ENCODE measurements around the gene RBM26. TPM values are rescaled to one million over a fixed set of nuclear protein-coding genes. Genes with fewer than 3 reads are reported as not detected.

The RBM26 gene
- total and polyA plus RNA-seq, 3 experiments from 2014 or later = 15.8 to 61.7 (median 59.4) TPM

DNA sequence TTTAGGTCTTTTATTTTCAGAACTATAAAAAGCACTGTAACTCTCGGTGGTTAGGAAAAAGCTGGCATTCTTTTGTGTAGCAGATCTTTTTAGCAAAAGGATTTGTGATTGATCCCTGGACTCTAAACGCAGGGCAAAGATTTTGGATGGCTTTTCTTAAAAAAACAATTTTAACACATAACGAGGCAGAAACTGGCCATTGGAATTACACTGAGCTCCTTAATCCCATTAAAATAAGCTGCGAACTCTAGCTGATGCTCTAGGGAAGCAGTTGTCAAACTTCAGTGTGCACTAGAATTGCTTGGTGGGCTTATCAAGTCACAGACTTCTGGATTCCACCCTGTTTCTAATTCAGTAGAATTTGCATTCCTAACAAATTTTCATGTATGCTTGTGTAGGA is 41.1 kb upstream of the RBM26 start:
- H3K4me3 Mint-ChIP-seq = no peak overlapping the region
- Histone ChIP-seq H3K4me1 (ENCODE audit: insufficient read depth, low read length) (peaks cover 32% of the 10 kb centered on the region), H3K36me3 (ENCODE audit: insufficient read depth, low read length) (no peaks in the 10 kb centered on the region), H3K27ac (ENCODE audit: low read depth, low read length) (no peak overlapping the region), H3K4me3 (ENCODE audit: low read length) (no peak overlapping the region), H3K27me3 (ENCODE audit: insufficient read depth, low read length, poor library complexity, severe bottlenecking) (no peaks in the 10 kb centered on the region), H3K9me3 (ENCODE audit: low read length) (no peaks in the 10 kb centered on the region)
- H3K27ac Mint-ChIP-seq = no peak overlapping the region
- H3K36me3 Mint-ChIP-seq = no peaks in the 10 kb centered on the region
- ChIA-PET CTCF (no interaction called here), POLR2A (no interaction called here)
- no peak for DNase-seq
- H3K4me1 Mint-ChIP-seq = peaks cover 35 to 58% (median 53%) of the 10 kb centered on the region in 3 donors
- H3K27me3 Mint-ChIP-seq = no peaks in the 10 kb centered on the region
- H3K9me3 Mint-ChIP-seq = no peaks in the 10 kb centered on the region

- H3K27ac ChIP-seq (ENCODE audit: low read depth, low read length) = no peak overlapping the region
- H3K27me3 Mint-ChIP-seq = no peaks in the 10 kb centered on the region
- H3K27ac Mint-ChIP-seq = no peak overlapping the region
- H3K4me1 Mint-ChIP-seq = peaks cover 26 to 47% (median 42%) of the 10 kb centered on the region in 3 donors
- POLR2A ChIA-PET = no interaction called here
- no peaks in the 10 kb centered on the region for H3K9me3 Mint-ChIP-seq
- no peak overlapping the region for H3K4me3 ChIP-seq (ENCODE audit: low read length)
- no peak for DNase-seq
- no peaks in the 10 kb centered on the region for H3K27me3 ChIP-seq (ENCODE audit: insufficient read depth, low read length, poor library complexity, severe bottlenecking)
- H3K9me3 ChIP-seq (ENCODE audit: low read length) = no peaks in the 10 kb centered on the region
- H3K4me3 Mint-ChIP-seq = no peak overlapping the region
- peaks cover 22% of the 10 kb centered on the region for H3K4me1 ChIP-seq (ENCODE audit: insufficient read depth, low read length)
- H3K36me3 ChIP-seq (ENCODE audit: insufficient read depth, low read length) = no peaks in the 10 kb centered on the region
- H3K36me3 Mint-ChIP-seq = no peaks in the 10 kb centered on the region
- CTCF ChIA-PET = no interaction called here
These were observed 40.1 kb upstream of the RBM26 start for GRCh38 chr13:79445968-79446645.

DNA sequence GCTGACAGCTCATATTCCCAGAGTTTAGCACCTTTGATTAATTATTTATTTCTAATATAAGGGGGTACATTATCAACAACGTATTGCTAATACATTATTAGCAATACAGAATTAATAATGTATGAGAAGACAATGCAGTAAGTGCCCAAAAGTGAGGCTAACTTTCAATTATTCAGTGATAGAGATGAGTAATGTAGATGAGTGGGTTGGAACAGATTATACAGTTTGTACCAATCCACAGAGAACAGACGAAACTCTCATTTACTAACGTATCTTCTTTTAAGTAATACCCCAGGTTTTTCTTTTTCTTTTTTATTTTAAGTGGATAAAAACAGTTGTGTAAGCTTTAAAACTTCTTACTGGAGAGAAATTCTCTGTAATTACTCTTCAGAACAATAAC is 36.7 kb upstream of the RBM26 start:
- Histone ChIP-seq H3K27me3 (ENCODE audit: insufficient read depth, low read length, poor library complexity, severe bottlenecking) (no peaks in the 10 kb centered on the region), H3K36me3 (ENCODE audit: insufficient read depth, low read length) (no peaks in the 10 kb centered on the region), H3K27ac (ENCODE audit: low read depth, low read length) (no peak overlapping the region), H3K4me3 (ENCODE audit: low read length) (no peak overlapping the region), H3K4me1 (ENCODE audit: insufficient read depth, low read length) (peaks cover 4% of the 10 kb centered on the region), H3K9me3 (ENCODE audit: low read length) (no peaks in the 10 kb centered on the region)
- CTCF ChIA-PET = no interaction called here
- H3K9me3 Mint-ChIP-seq = no peaks in the 10 kb centered on the region
- DNase-seq = no peak
- H3K27ac Mint-ChIP-seq = no peak overlapping the region
- no peaks in the 10 kb centered on the region for H3K36me3 Mint-ChIP-seq
- H3K4me1 Mint-ChIP-seq = peaks cover 4 to 16% (median 12%) of the 10 kb centered on the region in 3 donors
- H3K4me3 Mint-ChIP-seq = no peak overlapping the region
- H3K27me3 Mint-ChIP-seq = peaks cover 0 to 3% of the 10 kb centered on the region in 2 donors
- POLR2A ChIA-PET = no interaction called here

- Mint-ChIP-seq H3K27ac (peak overlapping the region in 1 of 8 donors; percentile 19), H3K36me3 (no peaks in the 10 kb centered on the region), H3K9me3 (no peaks in the 10 kb centered on the region), H3K4me1 (peaks cover 4 to 12% (median 11%) of the 10 kb centered on the region in 3 donors), H3K4me3 (no peak overlapping the region), H3K27me3 (peaks cover 0 to 3% of the 10 kb centered on the region in 2 donors)
- no peaks in the 10 kb centered on the region for H3K36me3 ChIP-seq (ENCODE audit: insufficient read depth, low read length)
- H3K27me3 ChIP-seq (ENCODE audit: insufficient read depth, low read length, poor library complexity, severe bottlenecking) = no peaks in the 10 kb centered on the region
- DNase-seq = no peak
- H3K4me1 ChIP-seq (ENCODE audit: insufficient read depth, low read length) = peaks cover 4% of the 10 kb centered on the region
- H3K27ac ChIP-seq (ENCODE audit: low read depth, low read length) = no peak overlapping the region
- CTCF ChIA-PET = no interaction called here
- no peak overlapping the region for H3K4me3 ChIP-seq (ENCODE audit: low read length)
- POLR2A ChIA-PET = no interaction called here
- no peaks in the 10 kb centered on the region for H3K9me3 ChIP-seq (ENCODE audit: low read length)
These were observed 36.2 kb upstream of the RBM26 start for GRCh38 chr13:79442221-79442620.

DNA sequence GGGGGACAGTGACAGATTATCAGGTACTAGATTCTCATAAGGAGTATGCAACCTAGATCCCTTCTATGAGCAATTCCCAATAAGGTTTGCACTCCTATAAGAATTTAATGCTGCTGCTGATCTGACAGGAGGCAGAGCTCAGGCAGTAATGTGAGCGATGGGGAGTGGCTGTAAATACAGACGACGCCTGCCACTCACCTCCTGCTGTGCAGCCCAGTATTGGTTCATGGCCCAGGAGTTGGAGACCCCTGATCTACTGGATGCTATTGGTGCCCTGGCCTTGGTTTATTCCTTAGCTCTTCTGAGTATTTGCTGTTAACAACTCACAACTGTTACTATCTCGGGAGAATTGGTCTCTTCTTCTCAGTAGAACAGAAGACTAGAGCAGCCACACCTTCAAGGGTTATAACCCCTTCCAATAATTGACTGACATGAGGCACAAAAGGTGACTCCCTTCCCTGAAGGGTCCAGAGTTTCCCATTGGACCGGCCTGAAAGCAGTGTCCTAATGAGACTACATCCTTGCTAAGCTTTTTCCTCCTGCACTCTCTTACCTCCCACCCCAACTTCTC is 35.0 kb upstream of the RBM26 start:
- H3K27me3 ChIP-seq (ENCODE audit: insufficient read depth, low read length, poor library complexity, severe bottlenecking) = no peaks in the 10 kb centered on the region
- peaks cover 0 to 5% (median 4%) of the 10 kb centered on the region in 3 donors for H3K4me1 Mint-ChIP-seq
- H3K27me3 Mint-ChIP-seq = peaks cover 0 to 3% of the 10 kb centered on the region in 2 donors
- H3K4me1 ChIP-seq (ENCODE audit: insufficient read depth, low read length) = no peaks in the 10 kb centered on the region
- DNase-seq = no peak
- no peak overlapping the region for H3K4me3 ChIP-seq (ENCODE audit: low read length)
- H3K27ac ChIP-seq (ENCODE audit: low read depth, low read length) = no peak overlapping the region
- POLR2A ChIA-PET = no interaction called here
- no peak overlapping the region for H3K27ac Mint-ChIP-seq
- CTCF ChIA-PET = interaction anchor here (1.2 kb wide), 1 partner anchor 50 kb away, joined by 3 read pairs; no protein-coding TSS in a partner anchor
- no peaks in the 10 kb centered on the region for H3K36me3 ChIP-seq (ENCODE audit: insufficient read depth, low read length)
- no peaks in the 10 kb centered on the region for H3K36me3 Mint-ChIP-seq
- H3K4me3 Mint-ChIP-seq = no peak overlapping the region
- no peaks in the 10 kb centered on the region for H3K9me3 Mint-ChIP-seq
- no peaks in the 10 kb centered on the region for H3K9me3 ChIP-seq (ENCODE audit: low read length)

DNA sequence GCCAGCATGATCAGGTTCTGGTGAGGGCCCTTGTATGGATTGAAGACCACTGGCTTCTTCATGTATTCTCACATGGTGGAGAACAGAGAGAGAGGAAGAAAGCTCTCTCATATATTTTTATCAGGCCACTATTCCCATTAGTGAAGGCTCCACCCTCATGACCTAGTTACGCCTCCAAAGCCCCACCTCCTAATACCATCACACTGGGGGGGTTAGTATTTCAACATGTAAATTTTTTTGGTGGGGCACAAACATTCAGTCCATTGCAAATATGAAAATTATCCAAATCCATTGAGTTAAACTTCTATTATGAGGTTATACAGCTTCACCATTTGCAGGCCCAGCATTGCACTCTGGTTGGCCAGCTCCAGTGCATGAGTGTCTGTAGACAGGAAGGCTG is 33.2 kb upstream of the RBM26 start:
- ChIA-PET CTCF (interaction anchor here (0.7 kb wide), 1 partner anchor 15 kb away, joined by 3 read pairs; no protein-coding TSS in a partner anchor), POLR2A (no interaction called here)
- H3K9me3 Mint-ChIP-seq = no peaks in the 10 kb centered on the region
- H3K4me1 Mint-ChIP-seq = no peaks in the 10 kb centered on the region
- Histone ChIP-seq H3K9me3 (ENCODE audit: low read length) (no peaks in the 10 kb centered on the region), H3K36me3 (ENCODE audit: insufficient read depth, low read length) (no peaks in the 10 kb centered on the region), H3K4me1 (ENCODE audit: insufficient read depth, low read length) (no peaks in the 10 kb centered on the region), H3K4me3 (ENCODE audit: low read length) (no peak overlapping the region), H3K27ac (ENCODE audit: low read depth, low read length) (no peak overlapping the region), H3K27me3 (ENCODE audit: insufficient read depth, low read length, poor library complexity, severe bottlenecking) (no peaks in the 10 kb centered on the region)
- no peak overlapping the region for H3K4me3 Mint-ChIP-seq
- no peaks in the 10 kb centered on the region for H3K36me3 Mint-ChIP-seq
- no peak for DNase-seq
- H3K27me3 Mint-ChIP-seq = peaks cover 0 to 3% of the 10 kb centered on the region in 2 donors
- peak overlapping the region in 1 of 8 donors; percentile 43 for H3K27ac Mint-ChIP-seq

DNA sequence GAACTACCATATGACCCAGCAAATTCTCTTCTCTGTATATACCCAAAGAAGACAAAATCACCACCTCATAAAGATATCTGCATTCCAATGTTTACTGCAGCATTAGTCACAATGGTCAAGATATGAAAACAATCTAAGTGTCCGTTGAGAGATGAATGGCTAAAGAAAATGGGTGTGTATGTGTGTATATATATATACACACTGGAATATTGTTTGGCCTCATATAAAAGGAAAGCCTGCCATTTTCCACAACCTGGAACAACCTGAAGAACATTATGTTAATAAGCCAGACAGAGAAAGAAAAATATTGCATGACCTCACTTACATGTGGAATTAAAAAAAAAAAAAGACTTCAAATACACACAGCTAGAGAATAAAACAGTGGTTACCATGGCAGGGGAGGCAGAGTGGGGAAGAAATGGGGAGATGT is 29.5 kb upstream of the RBM26 start:
- CTCF ChIA-PET = interaction anchor here (2.2 kb wide), 1 partner anchor 12 kb away, joined by 7 read pairs; no protein-coding TSS in a partner anchor
- H3K9me3 ChIP-seq (ENCODE audit: low read length) = no peaks in the 10 kb centered on the region
- Mint-ChIP-seq H3K4me1 (no peaks in the 10 kb centered on the region), H3K4me3 (no peak overlapping the region), H3K36me3 (no peaks in the 10 kb centered on the region), H3K27ac (no peak overlapping the region), H3K9me3 (no peaks in the 10 kb centered on the region), H3K27me3 (peaks cover 0 to 3% of the 10 kb centered on the region in 2 donors)
- POLR2A ChIA-PET = no interaction called here
- H3K4me1 ChIP-seq (ENCODE audit: insufficient read depth, low read length) = no peaks in the 10 kb centered on the region
- H3K27me3 ChIP-seq (ENCODE audit: insufficient read depth, low read length, poor library complexity, severe bottlenecking) = no peaks in the 10 kb centered on the region
- DNase-seq = no peak
- no peak overlapping the region for H3K27ac ChIP-seq (ENCODE audit: low read depth, low read length)
- no peaks in the 10 kb centered on the region for H3K36me3 ChIP-seq (ENCODE audit: insufficient read depth, low read length)
- H3K4me3 ChIP-seq (ENCODE audit: low read length) = no peak overlapping the region

DNA sequence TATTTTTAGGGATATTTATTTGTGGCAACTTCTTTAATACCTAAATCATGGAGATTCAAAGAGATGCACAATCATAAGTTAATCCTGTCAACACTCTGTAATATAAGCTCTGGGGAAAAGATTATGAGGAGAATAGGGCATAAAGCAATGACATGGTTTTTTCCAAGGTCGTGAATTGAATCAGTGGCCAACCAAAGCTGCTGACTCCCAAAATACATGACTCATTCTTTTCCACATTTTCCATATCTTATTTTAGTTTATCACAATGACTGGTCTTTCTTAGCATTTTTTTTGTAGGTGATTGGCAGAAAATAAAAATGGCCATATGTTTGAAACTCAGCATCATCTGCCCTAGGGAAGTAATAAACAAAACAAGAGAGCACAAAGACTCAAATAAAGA is 28.5 kb upstream of the RBM26 start:
- Histone ChIP-seq H3K9me3 (ENCODE audit: low read length) (no peaks in the 10 kb centered on the region), H3K36me3 (ENCODE audit: insufficient read depth, low read length) (no peaks in the 10 kb centered on the region), H3K27me3 (ENCODE audit: insufficient read depth, low read length, poor library complexity, severe bottlenecking) (no peaks in the 10 kb centered on the region), H3K4me1 (ENCODE audit: insufficient read depth, low read length) (no peaks in the 10 kb centered on the region), H3K4me3 (ENCODE audit: low read length) (no peak overlapping the region), H3K27ac (ENCODE audit: low read depth, low read length) (no peak overlapping the region)
- no peaks in the 10 kb centered on the region for H3K9me3 Mint-ChIP-seq
- no peaks in the 10 kb centered on the region for H3K36me3 Mint-ChIP-seq
- H3K4me3 Mint-ChIP-seq = no peak overlapping the region
- peaks cover 0 to 3% of the 10 kb centered on the region in 2 donors for H3K27me3 Mint-ChIP-seq
- H3K27ac Mint-ChIP-seq = no peak overlapping the region
- H3K4me1 Mint-ChIP-seq = no peaks in the 10 kb centered on the region
- no peak for DNase-seq
- POLR2A ChIA-PET = no interaction called here
- CTCF ChIA-PET = no interaction called here

All from CD8-positive, alpha-beta memory T cell (primary cell).